Measurements from ENCODE around the gene TPCN1.

Gene TPCN1

DNA sequence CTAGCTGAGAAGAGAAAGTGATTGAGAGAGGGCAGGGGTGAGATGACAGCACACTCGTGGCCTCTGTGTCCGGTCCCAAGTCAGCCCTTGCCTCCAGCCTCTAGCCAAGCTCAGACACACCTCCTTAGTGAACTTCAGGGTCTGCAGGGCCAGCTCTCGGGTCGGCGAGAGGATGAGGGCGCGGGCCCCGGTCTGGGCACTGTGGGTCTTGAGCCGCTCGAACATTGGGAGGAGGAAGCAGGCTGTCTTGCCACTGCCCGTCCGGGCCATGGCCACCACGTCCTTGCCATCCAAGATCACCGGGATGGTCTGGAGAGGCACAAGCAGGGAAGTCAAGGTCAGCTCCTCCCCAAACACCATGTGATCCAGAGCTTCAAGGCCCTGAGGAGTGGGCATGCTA is 42.2 kb upstream of the TPCN1 start:
- Histone ChIP-seq H3K27ac (no peak overlapping the region), H3K27me3 (replicated peaks) (no peaks in the 10 kb centered on the region), H3K36me3 (replicated peaks) (peaks cover 43% of the 10 kb centered on the region), H3K4me3 (ENCODE audit: low read depth, low read length) (no peak overlapping the region)
- no peak for TF ChIP-seq CTCF (IDR thresholded peaks at IDR 0.05; ENCODE audit: low read depth, low read length, missing control alignments)
- in situ Hi-C loops (cut with HindIII; ENCODE audit: low pct_ligation_motif_present, low sequenced_read_pairs), result no loop called here
- no peak for DNase-seq

GRCh38 chr12:113180333-113180732 is 40.9 kb upstream of the TPCN1 start:
- Histone ChIP-seq H3K27ac (no peak overlapping the region), H3K27me3 (replicated peaks) (no peaks in the 10 kb centered on the region), H3K36me3 (replicated peaks) (peaks cover 35% of the 10 kb centered on the region), H3K4me3 (ENCODE audit: low read depth, low read length) (no peak overlapping the region)
- DNase-seq, result no peak
- in situ Hi-C loops (cut with HindIII; ENCODE audit: low pct_ligation_motif_present, low sequenced_read_pairs), result no loop called here
- no peak for TF ChIP-seq CTCF (IDR thresholded peaks at IDR 0.05; ENCODE audit: low read depth, low read length, missing control alignments)

GRCh38 chr12:113181975-113182374 is 39.3 kb upstream of the TPCN1 start:
- TF ChIP-seq CTCF (IDR thresholded peaks at IDR 0.05; ENCODE audit: low read depth, low read length, missing control alignments), result no peak
- DNase-seq, result no peak
- Histone ChIP-seq H3K36me3 (replicated peaks) (peaks cover 26% of the 10 kb centered on the region), H3K27ac (no peak overlapping the region), H3K27me3 (replicated peaks) (no peaks in the 10 kb centered on the region), H3K4me3 (ENCODE audit: low read depth, low read length) (no peak overlapping the region)
- in situ Hi-C loops (cut with HindIII; ENCODE audit: low pct_ligation_motif_present, low sequenced_read_pairs), result no loop called here

GRCh38 chr12:113183030-113183589 is 38.2 kb upstream of the TPCN1 start:
- Histone ChIP-seq H3K27me3 (replicated peaks) (no peaks in the 10 kb centered on the region), H3K27ac (no peak overlapping the region)

DNA sequence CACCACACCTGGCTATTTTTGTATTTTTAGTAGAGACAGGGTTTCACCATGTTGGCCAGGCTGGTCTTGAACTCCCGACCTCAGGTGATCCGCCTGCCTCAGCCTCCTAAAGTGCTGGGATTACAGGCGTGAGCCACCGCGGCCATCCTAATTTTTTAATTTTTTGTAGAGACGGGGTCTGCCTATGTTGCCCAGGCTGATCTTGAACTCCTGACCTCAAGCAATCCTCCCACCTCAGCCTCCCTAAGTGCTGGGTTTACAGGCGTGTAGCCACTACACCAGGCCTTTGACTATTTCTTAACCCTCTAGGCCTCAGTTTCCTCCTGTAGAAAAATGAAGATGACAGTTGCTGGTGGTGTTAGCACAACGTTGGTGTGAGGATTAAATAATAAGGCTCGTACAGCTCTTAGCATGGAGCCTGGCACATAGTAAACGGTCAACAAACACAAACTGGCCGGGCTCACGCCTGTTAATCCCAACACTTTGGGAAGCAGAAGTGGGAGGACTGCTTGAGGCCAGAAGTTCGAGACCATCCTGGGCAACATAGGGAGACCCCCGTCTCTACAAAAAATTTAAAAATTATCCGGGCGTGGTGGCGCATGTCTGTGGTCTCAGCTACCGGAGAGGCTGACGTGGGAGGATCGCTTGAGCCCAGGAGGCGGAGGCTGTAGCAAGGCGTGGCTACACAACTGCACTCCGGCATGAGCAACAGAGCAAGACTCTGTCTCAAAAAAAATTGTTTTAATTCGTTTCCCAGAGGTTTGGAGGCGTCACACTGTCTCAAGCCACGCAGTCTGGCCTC is 37.0 kb upstream of the TPCN1 start:
- Histone ChIP-seq H3K36me3 (replicated peaks) (peaks cover 5% of the 10 kb centered on the region), H3K27me3 (replicated peaks) (no peaks in the 10 kb centered on the region), H3K27ac (peak overlapping the region; percentile 96), H3K4me3 (ENCODE audit: low read depth, low read length) (peak overlapping the region; percentile 91)
- no peak for TF ChIP-seq CTCF (IDR thresholded peaks at IDR 0.05; ENCODE audit: low read depth, low read length, missing control alignments)
- in situ Hi-C loops (cut with HindIII; ENCODE audit: low pct_ligation_motif_present, low sequenced_read_pairs), result no loop called here
- DNase-seq, result no peak

More at GRCh38 chr12:113183030-113183589, 38.2 kb upstream of the TPCN1 start:
- DNase-seq, result no peak
- Histone ChIP-seq H3K4me3 (ENCODE audit: low read depth, low read length) (no peak overlapping the region), H3K36me3 (replicated peaks) (peaks cover 15% of the 10 kb centered on the region)
- in situ Hi-C loops (cut with HindIII; ENCODE audit: low pct_ligation_motif_present, low sequenced_read_pairs), result no loop called here
- TF ChIP-seq CTCF (IDR thresholded peaks at IDR 0.05; ENCODE audit: low read depth, low read length, missing control alignments), result no peak
